Gastrocnemius medialis (tissue), 4 donors: ENCODE measurements around the gene DCUN1D3.

Source experiments
- POLR2A ChIP-seq, 2 donors: fragments of 450-650 bp; IDR thresholded peaks; one replicate each; pipeline ENCODE4 v1.6.1; 2017; ENCODE audit warnings: antibody characterized with exemption in 2 of 2, mild to moderate bottlenecking in 2 of 2, moderate library complexity in 2 of 2
- TF ChIP-seq, protein P1 (sequence below), 5 experiments: fragments of 450-650 bp in 3 of 5; fragments of 200-600 bp in 2 of 5; sonication (generic) in 2 of 5; IDR thresholded peaks in 4 of 5; conservative IDR thresholded peaks in 1 of 5; 1 replicate in 4 of 5; 2 replicates in 1 of 5; pipeline ENCODE4 v1.5.1; 2016 to 2019; ENCODE audit warnings: antibody characterized with exemption in 5 of 5, mild to moderate bottlenecking in 3 of 5, moderate library complexity in 3 of 5

- TF ChIP-seq, protein P1, sequence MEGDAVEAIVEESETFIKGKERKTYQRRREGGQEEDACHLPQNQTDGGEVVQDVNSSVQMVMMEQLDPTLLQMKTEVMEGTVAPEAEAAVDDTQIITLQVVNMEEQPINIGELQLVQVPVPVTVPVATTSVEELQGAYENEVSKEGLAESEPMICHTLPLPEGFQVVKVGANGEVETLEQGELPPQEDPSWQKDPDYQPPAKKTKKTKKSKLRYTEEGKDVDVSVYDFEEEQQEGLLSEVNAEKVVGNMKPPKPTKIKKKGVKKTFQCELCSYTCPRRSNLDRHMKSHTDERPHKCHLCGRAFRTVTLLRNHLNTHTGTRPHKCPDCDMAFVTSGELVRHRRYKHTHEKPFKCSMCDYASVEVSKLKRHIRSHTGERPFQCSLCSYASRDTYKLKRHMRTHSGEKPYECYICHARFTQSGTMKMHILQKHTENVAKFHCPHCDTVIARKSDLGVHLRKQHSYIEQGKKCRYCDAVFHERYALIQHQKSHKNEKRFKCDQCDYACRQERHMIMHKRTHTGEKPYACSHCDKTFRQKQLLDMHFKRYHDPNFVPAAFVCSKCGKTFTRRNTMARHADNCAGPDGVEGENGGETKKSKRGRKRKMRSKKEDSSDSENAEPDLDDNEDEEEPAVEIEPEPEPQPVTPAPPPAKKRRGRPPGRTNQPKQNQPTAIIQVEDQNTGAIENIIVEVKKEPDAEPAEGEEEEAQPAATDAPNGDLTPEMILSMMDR (IDR thresholded peaks at IDR 0.05 in 4 of 5, conservative IDR thresholded peaks at IDR 0.05 in 1 of 5) = no peak
- no peak for TF ChIP-seq POLR2A (IDR thresholded peaks at IDR 0.05)
Measured at GRCh38 chr16:20897253-20897897, 2.8 kb downstream of the DCUN1D3 start.
